SKM-1 (cell line): ENCODE measurements around the gene ZNF219.

ENCODE experiments used
- DNase-seq: peaks from one replicate; lab custom pipeline; 2025; ENCODE audit not compliant: unreplicated experiment; lab: John Stamatoyannopoulos, UW

The ZNF219 gene

DNA sequence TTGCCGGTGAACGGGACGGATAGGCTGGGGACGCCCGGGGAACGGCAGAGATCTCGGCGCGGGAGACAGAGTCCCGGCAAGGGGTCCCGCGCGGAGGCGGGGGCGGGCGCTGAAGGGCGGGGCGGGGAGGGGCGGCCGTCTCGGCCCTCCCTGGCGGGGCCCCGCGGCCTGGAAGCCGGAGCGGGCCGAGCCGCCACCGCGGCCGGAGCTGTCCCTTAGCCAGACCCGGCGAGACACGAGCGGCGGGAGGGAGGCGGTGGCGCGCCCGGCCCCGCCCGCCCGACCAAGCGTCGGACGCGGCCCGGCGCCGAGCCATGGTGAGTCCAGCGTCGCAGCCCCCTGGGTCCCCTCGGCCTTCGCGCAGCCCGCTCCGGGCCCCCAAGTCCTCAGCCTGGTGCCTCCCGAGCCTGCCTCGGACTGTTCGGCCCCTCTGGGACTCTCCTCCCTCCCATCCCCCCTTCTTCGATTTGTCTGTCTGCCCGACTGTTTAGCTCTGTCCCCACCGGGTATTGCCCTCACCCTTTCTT, 28.3 kb downstream of the ZNF219 start, which contains the start of gene ARHGEF40:
Gene ARHGEF40, plus strand, starts transcription at position 222 of the 527 bp plus-strand sequence. Its CDS starts 93 bp downstream, at position 315.
- no peak for DNase-seq

DNA sequence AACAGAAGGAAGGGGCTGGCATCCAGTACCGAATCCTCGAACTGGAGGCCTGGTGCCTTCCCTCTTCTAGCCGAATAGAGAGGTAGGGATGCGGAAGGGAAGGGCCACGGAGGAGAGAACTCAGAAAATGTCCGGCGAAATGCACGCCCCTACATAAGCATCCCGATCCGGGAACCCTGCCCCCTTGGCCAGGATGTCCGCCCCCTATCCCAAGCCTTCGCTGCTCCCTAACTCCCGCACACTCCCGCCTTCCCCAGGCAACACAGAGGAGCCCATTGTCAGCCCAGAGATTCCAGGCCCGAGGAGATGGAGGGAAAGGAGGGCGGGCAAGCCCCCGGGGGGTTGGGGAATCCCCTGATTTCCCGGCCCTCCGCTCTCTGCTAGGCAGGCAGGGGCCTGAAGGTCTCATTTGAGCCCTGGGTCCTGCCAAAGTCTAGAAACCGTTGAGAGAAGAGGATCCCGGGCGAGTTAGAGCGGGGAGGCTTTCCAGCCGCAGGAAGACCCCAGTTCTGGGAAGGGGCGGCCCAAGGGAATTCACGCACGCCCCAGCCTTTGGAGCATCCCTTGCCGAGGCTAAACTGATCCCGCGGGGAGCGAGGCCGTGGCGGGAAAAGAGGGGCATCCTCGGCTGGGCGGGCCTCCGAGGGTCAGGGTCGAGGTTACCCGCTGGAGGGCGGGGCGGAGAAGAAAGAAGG, 28.9 kb downstream of the ZNF219 start:
- DNase-seq: no peak

DNA sequence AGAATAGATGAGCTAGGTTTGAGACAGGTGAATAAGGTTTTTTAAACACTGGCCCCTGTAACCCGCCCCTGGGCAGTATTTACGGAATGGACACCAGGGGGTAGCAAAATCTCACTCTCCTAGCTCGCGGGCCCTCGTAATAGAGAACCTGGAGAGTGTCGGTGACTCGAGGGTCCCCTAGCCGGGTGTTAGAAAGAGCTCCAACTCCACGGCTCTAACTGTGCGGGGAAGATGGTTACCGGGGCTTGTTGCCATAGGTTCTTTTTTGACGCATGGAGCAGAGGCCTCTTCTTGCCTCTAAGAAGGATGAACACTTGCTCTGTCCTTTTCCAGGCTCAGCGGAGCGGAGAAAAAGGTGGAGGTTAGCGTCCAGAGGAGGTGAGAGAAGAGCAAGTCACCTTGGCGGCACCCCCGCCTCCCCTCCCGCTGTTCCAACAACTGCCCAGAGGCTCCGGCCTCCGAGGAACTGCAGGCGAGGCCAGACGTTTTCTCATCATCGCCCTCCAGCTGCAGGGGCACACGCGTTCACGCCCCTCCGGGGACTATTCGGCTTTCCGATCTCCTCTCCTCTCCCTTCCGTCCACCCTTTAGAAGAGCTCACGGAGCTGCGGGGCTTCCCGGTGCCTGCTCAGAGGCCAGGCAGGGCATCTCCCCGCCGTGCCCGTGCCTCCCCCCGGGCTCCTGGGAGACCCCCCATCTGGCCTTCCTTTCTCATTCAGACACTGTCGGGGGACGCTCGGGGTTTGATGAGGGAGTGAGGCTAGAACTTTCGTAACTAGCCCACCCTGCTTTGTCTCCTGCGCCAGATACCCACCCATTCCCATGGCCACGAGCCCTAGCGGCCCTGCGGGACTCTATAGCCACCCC, 29.7 kb downstream of the ZNF219 start:
- DNase-seq: peak; percentile 3

DNA sequence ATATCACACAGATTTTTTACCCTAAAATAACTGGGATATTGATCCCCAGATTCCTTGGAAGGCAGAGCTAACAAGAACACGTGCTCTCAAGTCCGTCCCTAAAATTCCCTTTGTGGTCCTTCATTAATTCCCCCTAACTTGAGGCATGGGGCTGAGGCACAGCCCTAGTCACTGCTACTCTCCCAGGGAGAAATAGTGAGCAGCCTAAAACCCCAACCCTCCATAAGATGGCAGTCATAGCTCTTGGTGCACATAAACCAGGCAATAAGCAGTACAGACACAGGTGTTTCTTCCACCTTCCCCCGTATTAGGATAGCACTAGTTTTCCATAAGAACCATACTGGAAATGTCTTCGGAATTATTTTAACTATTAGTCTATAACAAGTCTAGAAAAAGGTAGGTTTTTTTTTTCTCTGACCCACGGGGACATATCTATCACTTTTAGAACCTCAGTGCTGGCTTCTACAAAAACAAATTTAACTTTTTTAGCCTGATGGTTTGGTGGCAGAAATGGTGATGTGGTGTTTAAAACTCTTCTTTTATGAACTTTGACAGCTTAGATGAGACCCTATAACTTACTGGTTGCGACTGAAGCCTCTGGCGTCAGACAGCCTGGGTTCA, 31.5 kb downstream of the ZNF219 start:
- no peak for DNase-seq

GRCh38 chr14:21063479-21063878, 35.0 kb downstream of the ZNF219 start:
- no peak for DNase-seq

DNA sequence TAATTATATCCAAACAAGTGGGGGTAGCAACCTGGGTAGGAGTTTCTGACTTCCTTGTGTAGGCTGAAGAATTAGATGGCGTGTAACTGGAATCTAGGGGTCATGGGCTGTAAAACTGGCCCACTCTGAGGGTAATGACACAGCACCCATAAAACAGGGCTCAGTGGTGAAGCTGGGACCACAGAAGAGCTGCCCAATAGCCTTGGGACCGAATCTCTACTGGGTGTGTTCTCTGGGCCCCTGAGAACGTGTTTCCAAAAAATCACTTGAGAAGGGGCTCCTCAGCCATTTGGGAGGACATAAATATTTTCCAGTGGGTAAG, 37.1 kb downstream of the ZNF219 start:
- no peak for DNase-seq

DNA sequence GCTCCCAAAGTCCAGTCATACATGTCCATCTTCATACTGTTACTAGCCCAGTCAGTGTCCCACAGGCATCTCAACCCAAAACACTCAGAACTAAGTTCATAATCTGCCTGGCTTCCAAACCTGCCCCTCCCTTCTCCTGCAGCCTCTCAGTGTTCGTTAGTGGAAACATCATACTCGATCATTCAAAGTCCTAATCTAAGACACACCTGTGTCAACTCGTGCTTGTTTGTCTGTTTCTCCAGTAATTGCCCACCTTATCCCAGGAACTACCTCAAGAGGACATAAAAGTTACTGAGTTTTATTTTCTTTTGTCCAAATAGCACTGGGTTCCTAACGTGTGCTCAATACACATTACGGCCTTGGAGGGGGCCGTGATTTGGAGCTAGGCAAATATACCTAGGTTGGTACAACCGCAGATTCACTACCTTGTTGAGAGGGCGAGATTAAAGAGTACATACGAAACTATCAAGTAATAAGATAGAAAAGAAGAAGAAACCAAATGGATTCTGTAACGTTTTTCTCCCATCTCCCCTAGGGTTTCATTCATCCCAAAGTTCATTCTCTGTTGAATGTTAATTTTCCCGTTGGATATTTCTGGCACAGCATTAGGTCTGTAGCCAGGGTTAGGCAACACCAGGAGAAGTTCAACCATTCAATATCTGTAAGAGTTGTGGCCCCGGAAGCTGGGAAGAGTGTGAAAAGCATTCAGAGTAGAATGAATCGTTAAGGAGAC, 37.7 kb downstream of the ZNF219 start:
- DNase-seq: no peak

DNA sequence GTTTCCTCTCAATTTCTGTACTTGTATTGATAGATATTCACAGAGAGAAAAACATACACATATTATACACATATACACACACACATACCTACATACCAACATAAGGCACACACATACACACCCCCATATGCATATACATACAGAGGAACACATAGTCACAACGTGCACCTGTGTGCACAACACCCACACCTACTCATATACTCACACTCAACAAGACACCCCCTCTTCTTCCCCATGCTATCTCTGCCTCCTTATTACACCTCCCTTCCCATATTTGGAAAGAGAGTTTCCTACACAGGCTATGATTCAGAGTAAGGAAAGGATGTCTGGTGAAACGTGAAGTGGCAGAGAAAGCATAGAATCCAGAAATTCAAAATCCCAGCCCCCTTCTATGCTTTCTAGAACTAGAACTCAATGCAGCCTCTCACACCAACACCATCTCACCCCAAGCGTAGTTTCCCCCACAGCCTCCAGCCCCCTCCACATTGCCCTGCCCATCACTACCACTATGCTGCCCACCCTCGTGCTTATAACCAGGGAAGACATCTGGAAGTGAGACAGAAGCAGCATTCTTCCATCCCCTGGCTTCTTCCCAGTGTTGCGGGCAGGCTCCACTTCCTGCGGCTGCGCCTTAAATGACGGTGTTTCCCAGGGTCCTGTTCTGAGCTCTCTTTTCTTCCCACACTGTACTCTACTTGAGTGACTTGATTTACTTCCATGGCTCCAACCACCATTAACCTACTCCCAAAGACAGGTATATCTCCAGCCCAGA, 38.4 kb downstream of the ZNF219 start:
- no peak for DNase-seq

DNA sequence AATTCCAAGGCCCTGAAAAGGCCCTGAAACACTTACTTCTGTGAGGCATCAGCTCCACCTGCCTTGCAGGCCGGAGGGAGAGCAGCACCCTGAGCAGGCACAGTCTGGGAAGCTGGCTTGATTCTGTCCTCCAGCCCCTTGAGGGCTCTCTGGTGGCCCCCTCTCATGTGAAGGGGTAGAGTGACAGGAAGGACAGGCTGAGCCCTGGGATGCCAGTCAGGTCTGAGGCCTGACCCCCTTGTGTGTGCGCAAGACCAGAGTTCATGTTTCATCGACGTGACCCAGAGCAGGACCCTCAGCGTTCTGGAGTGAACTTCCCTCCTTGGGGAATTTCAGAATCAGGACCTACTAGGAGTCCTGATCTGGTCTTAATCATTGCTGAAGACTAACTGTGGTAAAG, 39.6 kb downstream of the ZNF219 start:
- DNase-seq: no peak

- no peak for DNase-seq
These were observed 40.4 kb downstream of the ZNF219 start, which contains the start of gene RNASE8 for GRCh38 chr14:21057803-21058675. Gene RNASE8, plus strand, starts transcription at chr14:21057822. Its CDS starts 71 bp downstream, at chr14:21057893.

DNA sequence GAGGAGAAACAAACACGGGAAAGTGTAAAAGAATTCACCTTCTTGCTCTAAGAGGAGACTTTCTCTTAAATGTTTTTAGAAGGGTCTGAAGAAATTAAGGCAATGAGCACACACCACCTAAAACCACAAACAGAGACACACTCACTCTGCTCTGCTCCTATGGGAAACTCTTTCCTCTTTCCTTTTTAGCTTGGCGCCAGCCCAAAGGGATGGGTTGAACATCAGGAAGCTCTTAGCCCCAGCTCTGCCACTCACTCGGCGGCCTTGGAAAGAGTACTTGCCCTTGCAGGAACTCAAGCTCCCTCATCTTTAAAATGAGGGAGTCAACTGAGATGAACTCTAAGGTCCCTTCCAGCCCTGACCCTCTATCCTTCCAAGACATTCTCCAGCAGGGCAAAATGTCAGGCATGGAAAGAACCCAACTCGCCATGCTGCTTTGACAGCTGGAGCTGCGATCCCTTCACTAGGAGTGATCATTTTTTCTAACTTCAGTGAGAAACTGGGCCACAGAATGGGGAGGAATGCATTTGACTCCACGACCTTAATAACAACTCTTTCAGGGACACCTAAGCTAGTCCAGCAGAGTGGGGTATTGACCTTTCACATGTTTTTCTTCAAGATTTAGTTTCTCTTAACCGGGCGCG, 41.8 kb downstream of the ZNF219 start:
- no peak for DNase-seq

DNA sequence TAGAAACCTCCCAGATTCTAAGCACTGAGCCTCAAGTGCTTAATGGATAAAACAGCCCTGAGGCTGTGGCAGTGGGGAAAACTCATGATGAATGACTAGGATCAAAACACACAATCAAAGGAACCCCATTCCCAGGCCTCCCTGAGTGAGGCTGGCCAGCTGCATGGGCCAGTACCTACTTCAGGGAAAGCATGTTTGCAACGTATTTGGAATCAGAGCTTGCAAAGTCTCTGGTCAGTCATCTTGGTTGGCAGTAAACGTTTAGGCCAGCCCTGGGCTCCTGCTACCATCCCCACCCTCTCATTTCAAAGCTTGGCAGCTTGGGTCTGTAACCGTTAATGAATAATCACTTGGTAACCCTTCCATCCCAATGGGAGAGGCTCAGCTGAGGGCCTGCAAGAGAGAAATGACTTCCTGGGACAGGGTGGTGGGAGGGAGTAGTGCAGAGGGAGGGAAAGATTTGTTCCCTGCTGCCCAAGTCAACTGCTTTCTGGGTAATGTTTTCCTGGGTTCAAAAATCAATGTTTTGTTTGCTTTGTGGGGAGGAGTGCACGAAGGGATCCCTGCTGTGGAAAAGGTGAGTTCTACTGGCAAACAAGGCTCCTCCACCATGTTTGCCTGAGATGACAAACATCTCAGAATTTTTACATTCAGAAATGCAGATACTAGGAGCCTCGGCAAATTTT, 42.9 kb downstream of the ZNF219 start:
- no peak for DNase-seq

- no peak for DNase-seq
These were observed 43.7 kb downstream of the ZNF219 start for GRCh38 chr14:21054768-21055145.

DNA sequence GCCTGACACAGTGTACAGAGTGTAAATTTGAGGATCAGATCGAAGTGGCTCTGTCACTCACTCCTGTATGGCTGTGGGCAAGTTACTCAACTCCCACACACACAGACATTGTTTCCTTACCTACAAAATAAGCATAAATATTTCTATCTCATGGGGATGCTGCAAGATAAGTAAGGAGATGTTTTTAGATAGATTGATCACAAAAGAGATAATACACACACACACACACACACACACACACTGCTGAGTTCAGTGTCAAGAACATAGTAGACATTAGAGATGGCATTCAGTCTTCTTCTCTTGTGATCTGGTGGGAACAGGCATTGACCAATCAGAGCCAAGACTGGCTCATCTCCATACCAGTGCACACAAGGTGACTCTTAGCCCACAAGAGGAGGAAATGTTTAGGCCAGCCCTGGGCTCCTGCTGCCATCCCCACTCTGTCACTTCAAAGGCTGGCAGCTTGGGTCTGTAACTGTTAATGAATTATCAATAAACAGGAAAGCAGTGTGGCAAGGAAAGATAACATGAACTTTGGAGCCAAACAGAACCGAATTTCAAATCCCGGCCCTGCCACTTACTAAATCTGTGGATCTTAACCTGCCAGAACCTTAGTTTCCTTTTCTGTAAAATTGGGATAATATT, 44.2 kb downstream of the ZNF219 start:
- DNase-seq: no peak

DNA sequence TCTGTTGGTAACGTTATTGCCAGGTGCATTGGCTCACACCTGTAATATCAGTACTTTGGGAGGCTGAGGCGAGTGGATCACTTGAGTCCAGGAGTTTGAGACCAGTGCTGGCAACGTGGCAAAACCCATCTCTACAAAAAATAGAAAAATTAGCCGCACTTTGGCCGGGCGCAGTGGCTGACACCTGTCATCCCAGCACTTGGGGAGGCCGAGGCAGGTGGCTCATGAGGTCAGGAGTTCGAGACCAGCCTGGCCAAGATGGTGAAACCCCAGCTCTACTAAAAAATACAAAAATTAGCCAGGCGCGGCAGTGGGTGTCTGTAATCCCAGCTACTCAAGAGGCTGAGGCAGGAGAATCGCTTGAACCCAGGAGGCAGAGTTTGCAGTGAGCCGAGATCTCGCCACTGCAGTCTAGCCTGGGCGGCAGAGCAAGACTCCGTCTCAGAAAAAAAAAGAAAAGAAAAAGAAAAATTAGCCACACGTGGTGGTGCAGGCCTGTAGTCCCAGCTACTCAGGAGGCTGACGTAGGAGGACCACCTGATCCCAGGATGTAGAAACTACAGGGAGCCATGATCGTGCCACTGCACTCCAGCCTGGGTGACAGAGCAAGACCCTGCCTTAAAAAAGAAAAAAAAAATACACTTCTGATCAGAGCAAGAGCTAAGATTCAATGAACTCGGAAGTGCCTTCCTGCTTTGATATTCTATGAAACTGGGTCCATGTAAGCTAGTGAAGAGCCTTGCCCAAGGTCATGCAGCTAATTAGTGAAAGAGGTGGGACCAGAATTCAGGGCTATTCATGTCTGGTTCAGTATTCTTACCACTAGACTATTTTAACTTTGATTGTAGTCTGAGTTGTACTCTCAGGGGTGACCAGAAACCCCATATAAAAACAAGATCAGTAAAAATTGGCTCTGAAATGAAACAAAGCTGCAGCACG, 45.0 kb downstream of the ZNF219 start:
- DNase-seq: no peak

GRCh38 chr14:21050597-21050996, 47.9 kb downstream of the ZNF219 start:
- no peak for DNase-seq

- DNase-seq: no peak
These were observed 49.2 kb downstream of the ZNF219 start for GRCh38 chr14:21049271-21049673.
